Measurements from ENCODE around the gene EML5.

- TF ChIP-seq TAF1 (IDR thresholded peaks at IDR 0.05; ENCODE audit: low read depth), result no peak
- no peak for TF ChIP-seq TEAD4 (IDR thresholded peaks at IDR 0.05)
- no peak for TF ChIP-seq TCF12 (IDR thresholded peaks at IDR 0.05; ENCODE audit: low read depth)
- TF ChIP-seq MAX (IDR thresholded peaks at IDR 0.05), result no peak
- TF ChIP-seq FOXM1 (IDR thresholded peaks at IDR 0.05; ENCODE audit: borderline replicate concordance, low read depth), result no peak
- no peak for TF ChIP-seq CEBPB (IDR thresholded peaks at IDR 0.05)
- TF ChIP-seq REST (IDR thresholded peaks at IDR 0.05; ENCODE audit: low read depth), result no peak
- no peak for TF ChIP-seq YY1 (IDR thresholded peaks at IDR 0.05; ENCODE audit: low read depth)
- no peak for TF ChIP-seq EGR1 (IDR thresholded peaks at IDR 0.05)
- no peak for TF ChIP-seq USF1 (IDR thresholded peaks at IDR 0.05)
- no peak for TF ChIP-seq NFIC (IDR thresholded peaks at IDR 0.05)
Measured at GRCh38 chr14:88842414-88842813, 49.7 kb upstream of the EML5 start.

Data from Ishikawa (cell line).